Kidney epithelial cell (primary cell): Measurements from ENCODE around the gene TUBA4B. TPM values are rescaled to one million over a fixed set of nuclear protein-coding genes. Genes with fewer than 3 reads are reported as not detected.

ENCODE experiments used
- DNase-seq: peaks from one replicate; pipeline ENCODE4 v3.0.0-alpha.2; 2010; ENCODE audit warnings: low read depth
- H3K27me3 ChIP-seq: 2 replicates; pipeline ENCODE4 v1.6.0; 2011; ENCODE audit warnings: low read length; ENCODE audit not compliant: control insufficient read depth, insufficient read depth
- H3K36me3 ChIP-seq: 2 replicates; pipeline ENCODE4 v1.5.1; 2011; ENCODE audit warnings: low read length; ENCODE audit not compliant: control insufficient read depth, insufficient read depth
- H3K4me3 ChIP-seq: 2 replicates; pipeline ENCODE4 v1.5.1; 2011; ENCODE audit warnings: low read depth, mild to moderate bottlenecking, control low read depth, low read length
- total RNA-seq: library from RNA; depleted of rRNA; stranded (reverse); fragments of >200 nt; gene quantifications from 2 replicates; pipeline ENCODE4 v1.2.3, GENCODE V29; 2015
- TF ChIP-seq, protein P1 (sequence below): IDR thresholded peaks from 2 replicates; pipeline ENCODE4 v1.5.1; 2011; ENCODE audit warnings: mild to moderate bottlenecking, moderate library complexity, low read length, control low read depth, inconsistent platforms; ENCODE audit not compliant: insufficient read depth, poor library complexity, severe bottlenecking

TUBA4B gene
- total RNA-seq, 1 donor from 2014 or later, result not detected

- no peak for DNase-seq
- Histone ChIP-seq H3K27me3 (no peaks in the 10 kb centered on the region), H3K36me3 (no peaks in the 10 kb centered on the region), H3K4me3 (no peak overlapping the region)
- TF ChIP-seq, protein P1, sequence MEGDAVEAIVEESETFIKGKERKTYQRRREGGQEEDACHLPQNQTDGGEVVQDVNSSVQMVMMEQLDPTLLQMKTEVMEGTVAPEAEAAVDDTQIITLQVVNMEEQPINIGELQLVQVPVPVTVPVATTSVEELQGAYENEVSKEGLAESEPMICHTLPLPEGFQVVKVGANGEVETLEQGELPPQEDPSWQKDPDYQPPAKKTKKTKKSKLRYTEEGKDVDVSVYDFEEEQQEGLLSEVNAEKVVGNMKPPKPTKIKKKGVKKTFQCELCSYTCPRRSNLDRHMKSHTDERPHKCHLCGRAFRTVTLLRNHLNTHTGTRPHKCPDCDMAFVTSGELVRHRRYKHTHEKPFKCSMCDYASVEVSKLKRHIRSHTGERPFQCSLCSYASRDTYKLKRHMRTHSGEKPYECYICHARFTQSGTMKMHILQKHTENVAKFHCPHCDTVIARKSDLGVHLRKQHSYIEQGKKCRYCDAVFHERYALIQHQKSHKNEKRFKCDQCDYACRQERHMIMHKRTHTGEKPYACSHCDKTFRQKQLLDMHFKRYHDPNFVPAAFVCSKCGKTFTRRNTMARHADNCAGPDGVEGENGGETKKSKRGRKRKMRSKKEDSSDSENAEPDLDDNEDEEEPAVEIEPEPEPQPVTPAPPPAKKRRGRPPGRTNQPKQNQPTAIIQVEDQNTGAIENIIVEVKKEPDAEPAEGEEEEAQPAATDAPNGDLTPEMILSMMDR, result no peak
These were observed 6.5 kb upstream of the TUBA4B start for GRCh38 chr2:219246559-219246958.

DNA sequence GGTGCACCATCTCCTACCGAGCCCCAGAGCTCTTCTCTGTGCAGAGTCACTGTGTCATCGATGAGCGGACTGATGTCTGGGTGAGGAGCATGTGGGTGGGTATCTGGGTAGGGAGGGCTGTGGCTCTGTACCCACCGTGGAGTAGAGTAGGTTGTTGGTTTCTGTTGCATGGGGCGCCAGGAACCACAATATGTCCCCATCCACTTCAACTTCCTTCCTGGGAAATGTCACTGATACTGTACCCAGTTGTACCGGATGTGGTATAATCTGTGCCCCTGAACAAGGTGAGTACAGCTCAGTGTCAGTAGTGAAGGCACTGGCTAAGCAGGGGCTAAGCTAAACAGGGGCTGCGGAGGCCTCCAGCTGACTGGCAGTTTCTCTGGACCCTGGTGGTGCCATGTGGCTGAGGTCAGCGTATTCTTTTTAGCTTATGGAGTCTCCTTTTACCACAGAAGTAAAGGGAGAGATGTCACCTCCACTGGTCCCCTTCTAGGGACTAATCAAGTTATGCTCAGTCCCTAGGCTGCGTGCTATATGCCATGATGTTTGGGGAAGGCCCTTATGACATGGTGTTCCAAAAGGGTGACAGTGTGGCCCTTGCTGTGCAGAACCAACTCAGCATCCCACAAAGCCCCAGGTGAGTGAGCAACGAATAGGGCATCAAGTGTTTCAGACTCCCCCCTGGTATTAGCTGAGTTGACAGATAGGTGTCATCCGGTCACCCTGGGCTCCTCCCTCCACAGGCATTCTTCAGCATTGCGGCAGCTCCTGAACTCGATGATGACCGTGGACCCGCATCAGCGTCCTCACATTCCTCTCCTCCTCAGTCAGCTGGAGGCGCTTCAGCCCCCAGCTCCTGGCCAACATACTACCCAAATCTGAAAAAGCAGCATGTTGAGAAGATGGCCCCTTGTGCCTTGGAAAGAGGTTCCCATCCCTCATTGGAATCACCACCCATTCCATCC is 5.1 kb upstream of the TUBA4B start:
- Histone ChIP-seq H3K36me3 (no peaks in the 10 kb centered on the region), H3K4me3 (no peak overlapping the region), H3K27me3 (no peaks in the 10 kb centered on the region)
- no peak for DNase-seq
- TF ChIP-seq, protein P1, result no peak

GRCh38 chr2:219248845-219249202 is 4.2 kb upstream of the TUBA4B start:
- no peaks in the 10 kb centered on the region for H3K27me3 ChIP-seq
- H3K4me3 ChIP-seq, result no peak overlapping the region
- no peaks in the 10 kb centered on the region for H3K36me3 ChIP-seq
- DNase-seq, result no peak
- TF ChIP-seq, protein P1, result no peak

DNA sequence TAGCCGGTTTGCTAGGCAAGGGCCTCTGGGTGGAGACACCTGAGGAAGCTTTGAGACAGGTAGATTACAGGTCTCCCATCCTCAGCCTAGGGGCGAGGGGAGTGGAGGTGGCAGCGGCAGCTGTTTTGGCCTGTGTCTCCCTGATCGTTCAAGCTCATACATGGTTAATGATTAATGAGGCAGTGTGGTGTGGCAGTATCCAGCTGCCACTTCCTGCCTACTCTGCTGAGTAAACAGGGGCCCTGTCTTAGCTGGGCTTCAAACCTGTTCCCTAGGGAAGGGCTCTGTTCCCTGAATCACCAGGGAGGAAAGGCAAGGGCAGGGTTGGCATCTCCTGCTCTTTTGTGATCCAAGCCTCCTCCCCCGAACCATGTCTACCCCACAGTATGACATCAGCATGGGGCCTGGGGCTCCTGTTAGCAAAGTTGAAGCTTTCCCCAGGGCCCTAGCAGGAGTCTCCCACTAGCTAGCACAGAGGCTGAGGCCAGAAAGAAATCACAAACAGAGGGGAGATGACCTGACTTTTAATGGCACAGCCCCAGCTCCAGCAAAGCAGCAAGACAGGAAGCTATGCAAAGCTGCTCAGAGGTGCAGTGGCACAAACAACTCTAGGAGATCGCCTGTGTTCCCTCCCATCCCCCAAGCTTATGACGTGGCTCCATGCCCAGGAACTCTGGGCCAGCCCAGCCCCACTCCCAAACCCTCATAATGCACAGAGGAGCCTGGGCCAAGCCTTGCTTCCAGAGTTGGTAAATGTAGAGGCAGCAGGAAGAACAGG is 3.7 kb upstream of the TUBA4B start:
- peaks cover 5% of the 10 kb centered on the region for H3K27me3 ChIP-seq
- H3K4me3 ChIP-seq, result no peak overlapping the region
- H3K36me3 ChIP-seq, result no peaks in the 10 kb centered on the region
- TF ChIP-seq, protein P1, result no peak
- peak; percentile 96 for DNase-seq

DNA sequence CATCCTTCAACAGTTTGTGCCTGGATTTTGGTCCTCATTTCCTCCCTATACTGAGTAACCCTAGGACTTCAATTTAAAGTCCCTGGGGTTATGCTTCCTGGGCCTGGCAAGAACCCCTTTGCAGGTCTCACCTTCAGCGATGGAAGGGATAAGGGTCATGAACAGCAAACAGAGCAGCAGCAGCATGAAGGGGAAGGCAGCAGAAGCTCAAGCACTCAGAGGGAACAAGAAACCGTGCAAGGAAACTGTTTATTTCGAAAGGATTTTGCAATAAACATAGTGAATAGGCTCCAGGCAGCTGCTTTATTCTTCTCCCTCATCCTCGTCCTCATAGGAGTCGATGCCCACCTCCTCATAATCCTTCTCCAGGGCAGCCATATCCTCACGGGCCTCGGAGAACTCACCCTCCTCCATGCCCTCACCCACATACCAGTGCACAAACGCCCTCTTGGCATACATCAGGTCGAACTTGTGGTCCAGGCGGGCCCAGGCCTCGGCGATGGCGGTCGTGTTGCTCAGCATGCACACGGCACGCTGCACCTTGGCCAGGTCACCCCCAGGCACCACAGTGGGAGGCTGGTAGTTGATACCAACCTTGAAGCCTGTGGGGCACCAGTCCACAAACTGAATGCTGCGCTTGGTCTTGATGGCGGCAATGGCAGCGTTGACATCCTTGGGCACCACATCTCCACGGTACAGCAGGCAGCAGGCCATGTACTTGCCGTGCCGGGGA is 2.8 kb upstream of the TUBA4B start:
- TF ChIP-seq, protein P1, result no peak
- H3K4me3 ChIP-seq, result no peak overlapping the region
- H3K27me3 ChIP-seq, result peaks cover 9% of the 10 kb centered on the region
- no peaks in the 10 kb centered on the region for H3K36me3 ChIP-seq
- DNase-seq, result no peak
